Liver (tissue), 9 donors: ENCODE results near the gene FLII. TPM values are rescaled to one million over a fixed set of nuclear protein-coding genes. Genes with fewer than 3 reads are reported as not detected.

Source experiments
- DNase-seq: peaks from one replicate; pipeline ENCODE4 v3.0.0-alpha.2; 2017; ENCODE audit warnings: low spot score
- H3K27ac ChIP-seq, 2 donors: one replicate each; pipeline ENCODE4 v1.7.0; 2013; ENCODE audit warnings: inconsistent platforms in 2 of 2, low read length in 2 of 2, control low read depth in 1 of 2, low read depth in 1 of 2, mild to moderate bottlenecking in 1 of 2
- H3K27me3 ChIP-seq, 4 donors: one replicate each; pipeline versions ENCODE4 v1.6.1 to v1.7.0; 2013; ENCODE audit warnings: low read length in 3 of 4, inconsistent platforms in 1 of 4, mild to moderate bottlenecking in 1 of 4, moderate library complexity in 1 of 4; ENCODE audit not compliant: control insufficient read depth in 4 of 4, insufficient read depth in 4 of 4
- H3K36me3 ChIP-seq, 4 donors: one replicate each; pipeline versions ENCODE4 v1.6.1 to v1.7.0; 2013; ENCODE audit warnings: low read length in 3 of 4, mild to moderate bottlenecking in 3 of 4, low read depth in 1 of 4, moderate library complexity in 1 of 4; ENCODE audit not compliant: control insufficient read depth in 4 of 4, insufficient read depth in 3 of 4
- H3K4me1 ChIP-seq, 4 donors: one replicate each; pipeline versions ENCODE4 v1.6.1 to v1.7.0; 2013; ENCODE audit warnings: low read length in 3 of 4, mild to moderate bottlenecking in 3 of 4, moderate library complexity in 1 of 4; ENCODE audit not compliant: control insufficient read depth in 4 of 4, insufficient read depth in 4 of 4
- H3K4me3 ChIP-seq, 3 donors: one replicate each; pipeline versions ENCODE4 v1.6.1 to v1.7.0; 2013; ENCODE audit warnings: low read length in 3 of 3, control low read depth in 1 of 3, low read depth in 1 of 3, mild to moderate bottlenecking in 1 of 3
- H3K9ac ChIP-seq, 2 donors: one replicate each; pipeline ENCODE4 v1.7.0; 2013; ENCODE audit warnings: low read length in 2 of 2, mild to moderate bottlenecking in 2 of 2, moderate library complexity in 2 of 2, control low read depth in 1 of 2, low read depth in 1 of 2
- H3K9me3 ChIP-seq, 4 donors: one replicate each; pipeline versions ENCODE4 v1.6.1 to v1.7.0; 2013; ENCODE audit warnings: low read length in 3 of 4; ENCODE audit not compliant: control insufficient read depth in 4 of 4
- ATF3 ChIP-seq: IDR thresholded peaks from 2 replicates; pipeline ENCODE4 v1.6.1; 2016; ENCODE audit warnings: antibody characterized with exemption
- CTCF ChIP-seq: fragments of 150-350 bp; IDR thresholded peaks from 2 replicates; pipeline ENCODE4 v1.5.1; 2017; ENCODE audit warnings: improper control_type of control experiment, low read depth, low read length; ENCODE audit not compliant: missing input control
- FOXA2 ChIP-seq: IDR thresholded peaks from 2 replicates; pipeline ENCODE4 v1.6.1; 2016; ENCODE audit warnings: antibody characterized with exemption
- HNF4A ChIP-seq, 2 donors: conservative IDR thresholded peaks; 2 replicates each; pipeline ENCODE4 v1.6.1; 2016; ENCODE audit warnings: antibody characterized with exemption in 2 of 2, mild to moderate bottlenecking in 2 of 2
- MAX ChIP-seq: IDR thresholded peaks from 2 replicates; pipeline ENCODE4 v1.6.1; 2016; ENCODE audit warnings: antibody characterized with exemption
- NR2F2 ChIP-seq: IDR thresholded peaks from 2 replicates; pipeline ENCODE4 v1.6.1; 2016; ENCODE audit warnings: antibody characterized with exemption
- RXRA ChIP-seq, 2 donors: IDR thresholded peaks; 2 replicates each; pipeline ENCODE4 v1.6.1; 2017 to 2018; ENCODE audit warnings: antibody characterized with exemption in 2 of 2, mild to moderate bottlenecking in 1 of 2
- SP1 ChIP-seq: IDR thresholded peaks from 2 replicates; pipeline ENCODE4 v1.6.1; 2018; ENCODE audit warnings: antibody characterized with exemption, mild to moderate bottlenecking
- YY1 ChIP-seq: IDR thresholded peaks from 2 replicates; pipeline ENCODE4 v1.6.1; 2016; ENCODE audit warnings: antibody characterized with exemption, mild to moderate bottlenecking
- ZBTB33 ChIP-seq: IDR thresholded peaks from 2 replicates; pipeline ENCODE4 v1.6.1; 2016; ENCODE audit warnings: antibody characterized with exemption
- WGBS: extraction: QIAGEN DNeasy Blood & Tissue Kit; methylation state at CpG from one replicate; pipeline ENCODE4 v1.1.7; 2013; 5-methylcytosine and 5-hydroxymethylcytosine counted together
- polyA plus RNA-seq, 2 donors: library from polyadenylated mRNA; stranded (reverse) in 1 of 2; unstranded in 1 of 2; fragments of 200-250 nt in 1 of 2; fragments of >200 nt in 1 of 2; fragmentation: Nextera tagmentation in 1 of 2; extraction: Ambion mirVana in 1 of 2; gene quantifications; one replicate each; pipeline versions ENCODE4 v1.2.1 to v1.2.3, GENCODE V29; 2013 to 2015
- total RNA-seq, 2 donors: library from RNA; depleted of rRNA; stranded (reverse); fragments of >200 nt; gene quantifications; one replicate each; pipeline ENCODE4 v1.2.3, GENCODE V29; 2014
- donor health status: healthy.
- donor health status: healthy.
- donor health status: healthy.
- donor health status: healthy.
- donor health status: healthy.

FLII gene
- total and polyA plus RNA-seq, 4 donors, result 49.3 to 90.9 (median 76.3) TPM

GRCh38 chr17:18261659-18262058 lies 3.1 kb upstream of the FLII start:
- WGBS, result 91% methylated on average over 3 of the region's 3 CpGs
- Histone ChIP-seq H3K36me3 (peaks cover 6 to 20% (median 12%) of the 10 kb centered on the region in 4 donors), H3K27me3 (no peaks in the 10 kb centered on the region), H3K9me3 (no peaks in the 10 kb centered on the region), H3K27ac (peak overlapping the region; percentile 84 to 85), H3K4me3 (peak overlapping the region in 1 of 3 donors; percentile 80), H3K4me1 (peaks cover 24 to 42% (median 31%) of the 10 kb centered on the region in 4 donors), H3K9ac (peak overlapping the region in 1 of 2 donors; percentile 39)
- TF ChIP-seq NR2F2, result no peak
- no peak for TF ChIP-seq ZBTB33
- DNase-seq, result no peak

GRCh38 chr17:18261146-18261515 lies 2.6 kb upstream of the FLII start:
- under 1% methylated on average over 16 of the region's 16 CpGs for WGBS
- H3K9ac ChIP-seq, result peak overlapping the region; percentile 60 to 69
- H3K27ac ChIP-seq, result peak overlapping the region; percentile 84 to 85
- peaks cover 24 to 46% (median 33%) of the 10 kb centered on the region in 4 donors for H3K4me1 ChIP-seq
- no peak for DNase-seq
- no peaks in the 10 kb centered on the region for H3K9me3 ChIP-seq
- H3K4me3 ChIP-seq, result peak overlapping the region; percentile 80 to 83 (median 82)
- no peaks in the 10 kb centered on the region for H3K27me3 ChIP-seq
- peaks cover 7 to 20% (median 13%) of the 10 kb centered on the region in 4 donors for H3K36me3 ChIP-seq
- no peak for TF ChIP-seq ATF3
- no peak for TF ChIP-seq SP1
- no peak for TF ChIP-seq FOXA2
- peak; percentile 9 to 24 for TF ChIP-seq HNF4A (conservative IDR thresholded peaks at IDR 0.05)
- peak; percentile 16 to 39 for TF ChIP-seq RXRA (IDR thresholded peaks at IDR 0.05)
- TF ChIP-seq MAX, result no peak

GRCh38 chr17:18260332-18261145 lies 2.0 kb upstream of the FLII start, which contains the start of gene MIEF2:
MIEF2 (plus strand) TSS chr17:18260662; CDS start chr17:18262721, 2,059 bp downstream.
- Histone ChIP-seq H3K27ac (peak within 1 kb of the TSS; percentile 84 to 85), H3K4me1 (peaks cover 24 to 46% (median 33%) of the 10 kb centered on the region in 4 donors), H3K9me3 (no peaks in the 10 kb centered on the region), H3K4me3 (peak within 1 kb of the TSS; percentile 80 to 83 (median 82)), H3K36me3 (peaks cover 7 to 18% (median 12%) of the 10 kb centered on the region in 4 donors), H3K27me3 (no peaks in the 10 kb centered on the region), H3K9ac (peak within 1 kb of the TSS; percentile 60 to 69)
- peak; percentile 90 for DNase-seq
- WGBS, result under 1% methylated on average over 72 of the region's 72 CpGs
- TF ChIP-seq HNF4A (conservative IDR thresholded peaks at IDR 0.05) (peak in 1 of 2 donors; percentile 5), SP1 (peak; percentile 90), ATF3 (no peak), CTCF (no peak), YY1 (peak; percentile 49)
